Measurements from ENCODE around the gene GANAB.

Gene GANAB

GRCh38 chr11:62671236-62671607 lies 24.8 kb upstream of the GANAB start:
- peak overlapping the region; percentile 98 to 99 (median 99) for H3K27ac Mint-ChIP-seq
- TF ChIP-seq CTCF (IDR thresholded peaks at IDR 0.05; ENCODE audit: unreplicated experiment in 3 of 3), result no peak
- peaks cover 28% of the 10 kb centered on the region for H3K36me3 Mint-ChIP-seq (ENCODE audit: low read depth)
- peaks cover 35% of the 10 kb centered on the region for H3K4me1 Mint-ChIP-seq
- H3K4me3 Mint-ChIP-seq, result peak overlapping the region; percentile 98 to 100 (median 100)
- H3K27me3 Mint-ChIP-seq (ENCODE audit: low read depth), result no peaks in the 10 kb centered on the region
- no peaks in the 10 kb centered on the region for H3K9me3 Mint-ChIP-seq

- Mint-ChIP-seq H3K4me3 (peak overlapping the region; percentile 98 to 100 (median 100)), H3K27me3 (ENCODE audit: low read depth) (no peaks in the 10 kb centered on the region), H3K4me1 (peaks cover 35% of the 10 kb centered on the region), H3K27ac (peak overlapping the region; percentile 51 to 99 (median 98)), H3K36me3 (ENCODE audit: low read depth) (peaks cover 19% of the 10 kb centered on the region), H3K9me3 (no peaks in the 10 kb centered on the region)
- no peak for TF ChIP-seq CTCF (IDR thresholded peaks at IDR 0.05; ENCODE audit: unreplicated experiment in 3 of 3)
Measured at GRCh38 chr11:62669420-62670161, 23.2 kb upstream of the GANAB start.

- Mint-ChIP-seq H3K4me3 (peak overlapping the region; percentile 96 to 99 (median 99)), H3K36me3 (ENCODE audit: low read depth) (peaks cover 20% of the 10 kb centered on the region), H3K9me3 (no peaks in the 10 kb centered on the region), H3K27me3 (ENCODE audit: low read depth) (no peaks in the 10 kb centered on the region), H3K4me1 (peaks cover 35% of the 10 kb centered on the region), H3K27ac (peak overlapping the region; percentile 89 to 99 (median 96))
- TF ChIP-seq CTCF (IDR thresholded peaks at IDR 0.05; ENCODE audit: unreplicated experiment in 3 of 3), result no peak
Measured at GRCh38 chr11:62667460-62667859, 21.0 kb upstream of the GANAB start.

GRCh38 chr11:62666259-62666926 lies 20.0 kb upstream of the GANAB start:
- peak overlapping the region; percentile 96 to 99 (median 99) for H3K4me3 Mint-ChIP-seq
- no peaks in the 10 kb centered on the region for H3K9me3 Mint-ChIP-seq
- TF ChIP-seq CTCF (IDR thresholded peaks at IDR 0.05; ENCODE audit: unreplicated experiment in 3 of 3), result no peak
- H3K27ac Mint-ChIP-seq, result peak overlapping the region; percentile 96 to 99 (median 99)
- peaks cover 25% of the 10 kb centered on the region for H3K4me1 Mint-ChIP-seq
- peaks cover 18% of the 10 kb centered on the region for H3K36me3 Mint-ChIP-seq (ENCODE audit: low read depth)
- no peaks in the 10 kb centered on the region for H3K27me3 Mint-ChIP-seq (ENCODE audit: low read depth)

- H3K27me3 Mint-ChIP-seq (ENCODE audit: low read depth), result no peaks in the 10 kb centered on the region
- no peaks in the 10 kb centered on the region for H3K9me3 Mint-ChIP-seq
- peaks cover 18% of the 10 kb centered on the region for H3K4me1 Mint-ChIP-seq
- H3K27ac Mint-ChIP-seq, result peak overlapping the region; percentile 96 to 99 (median 99)
- H3K36me3 Mint-ChIP-seq (ENCODE audit: low read depth), result peaks cover 17% of the 10 kb centered on the region
- peak overlapping the region; percentile 96 to 99 (median 99) for H3K4me3 Mint-ChIP-seq
- TF ChIP-seq CTCF (IDR thresholded peaks at IDR 0.05; ENCODE audit: unreplicated experiment in 3 of 3), result no peak
Measured at GRCh38 chr11:62665599-62666258, 19.3 kb upstream of the GANAB start.

Measured in nephron (organoid).